AG20443 (cell line): Measurements from ENCODE around the gene COG5.

Experiments used
- DNase-seq: peaks from one replicate; pipeline ENCODE4 v3.0.0; 2012; ENCODE audit warnings: low spot score, mixed read lengths

Gene COG5

DNA sequence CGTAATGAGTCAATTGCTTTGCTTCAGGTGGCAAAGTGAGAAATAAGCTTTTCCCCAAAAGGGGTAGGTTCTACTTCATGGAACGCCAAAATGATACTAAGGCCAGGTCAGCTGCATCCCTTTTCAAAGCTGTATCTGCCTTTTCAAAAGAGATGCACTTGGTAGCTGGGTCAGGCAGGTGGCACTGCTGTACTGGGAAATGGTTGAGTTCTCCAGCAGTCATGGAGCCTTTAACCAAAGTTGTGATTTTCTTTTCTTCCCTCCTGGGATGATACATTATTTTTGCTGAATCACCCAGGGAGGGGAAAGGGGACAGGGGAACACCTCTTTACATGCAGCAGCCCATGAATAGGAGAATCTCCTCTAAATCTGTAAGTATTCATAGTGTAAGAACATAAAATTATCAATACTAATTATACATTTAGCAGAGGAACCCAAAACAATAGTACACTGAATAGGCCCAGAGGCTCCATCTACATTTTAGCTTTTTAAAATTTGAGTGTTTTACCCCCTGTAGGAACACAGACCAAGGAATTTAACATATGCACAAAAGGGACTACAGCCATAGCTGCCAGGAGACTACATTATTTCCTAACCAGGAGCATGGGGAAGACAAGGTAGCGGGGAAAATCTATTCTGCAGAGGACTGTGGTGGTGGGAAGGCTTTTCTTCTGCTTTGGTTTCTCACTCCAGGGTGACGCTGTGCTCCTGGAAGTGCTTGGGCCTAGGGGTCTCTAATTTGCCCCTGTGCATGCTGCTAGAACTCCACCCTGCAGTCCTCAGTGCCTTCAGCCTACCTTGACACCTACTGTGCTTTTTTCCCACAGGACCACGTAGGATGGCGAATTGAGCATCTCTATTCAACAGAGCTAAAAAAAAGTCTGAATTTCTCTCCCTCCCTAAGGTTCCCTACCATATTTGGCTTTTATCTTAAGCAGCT is 100.3 kb downstream of the COG5 start:
- DNase-seq, result peak; percentile 76

DNA sequence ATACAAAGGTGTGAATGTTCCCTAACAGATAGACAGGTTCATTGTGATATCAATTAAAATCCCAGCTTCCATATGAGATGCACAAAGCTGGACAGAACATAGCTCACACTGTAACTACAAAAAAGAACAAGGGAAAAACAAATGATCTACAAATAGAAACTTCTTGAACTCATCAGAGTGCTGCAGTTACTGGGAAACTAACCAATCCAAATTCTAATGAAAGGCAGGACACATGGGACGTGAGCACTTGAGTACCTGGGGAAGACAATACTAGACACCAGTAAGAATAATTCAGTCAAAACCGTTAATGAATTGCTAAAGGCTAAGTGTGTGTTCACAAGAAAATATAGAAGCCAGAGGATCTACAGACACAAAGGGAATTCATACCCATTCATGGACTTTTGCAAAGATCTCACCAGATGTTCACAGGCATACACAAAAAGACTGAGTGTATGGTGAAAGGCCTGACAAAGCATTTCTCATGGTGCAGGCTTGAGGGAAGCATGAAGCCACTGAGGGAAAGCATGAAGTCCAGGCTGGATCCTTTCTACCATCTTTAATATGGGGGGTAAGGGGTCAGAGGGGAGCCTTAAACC is 101.7 kb downstream of the COG5 start:
- no peak for DNase-seq

DNA sequence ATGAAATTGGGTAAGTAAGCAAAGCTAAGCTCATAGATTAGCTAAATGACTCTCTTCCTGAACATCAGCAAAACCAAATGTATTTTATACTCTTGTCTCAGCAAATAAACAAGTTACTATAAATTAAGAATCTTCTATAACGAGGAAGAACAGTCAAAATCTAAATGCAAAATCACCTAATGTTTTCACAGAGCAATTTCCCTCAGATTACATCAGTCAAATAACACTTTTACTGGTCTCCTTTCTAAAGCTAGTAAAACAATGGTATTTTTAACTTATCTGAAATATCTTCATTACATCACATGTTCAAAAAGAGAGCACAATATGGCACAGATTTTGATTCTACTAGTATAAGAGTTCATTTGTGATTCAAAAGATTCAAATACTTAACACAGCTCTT is 110.3 kb downstream of the COG5 start:
- DNase-seq, result no peak

DNA sequence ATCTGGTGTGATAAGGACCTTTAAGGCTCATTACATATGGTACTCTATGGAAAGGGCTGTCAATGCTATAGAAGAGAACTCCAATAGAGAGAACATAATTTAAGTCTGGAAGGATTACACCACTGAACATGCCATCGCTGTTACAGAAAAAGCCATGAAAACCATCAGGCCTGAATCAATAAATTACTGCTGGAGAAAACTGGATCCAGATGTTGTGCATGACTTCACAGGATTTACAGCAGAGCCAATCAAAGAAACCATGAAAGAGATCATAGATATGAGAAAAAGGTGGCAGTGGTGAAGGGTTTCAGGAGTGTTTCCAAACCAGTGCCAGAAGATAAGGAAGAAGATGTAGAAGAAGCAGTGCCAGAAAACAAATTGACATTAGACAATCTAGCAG is 112.8 kb downstream of the COG5 start:
- no peak for DNase-seq

DNA sequence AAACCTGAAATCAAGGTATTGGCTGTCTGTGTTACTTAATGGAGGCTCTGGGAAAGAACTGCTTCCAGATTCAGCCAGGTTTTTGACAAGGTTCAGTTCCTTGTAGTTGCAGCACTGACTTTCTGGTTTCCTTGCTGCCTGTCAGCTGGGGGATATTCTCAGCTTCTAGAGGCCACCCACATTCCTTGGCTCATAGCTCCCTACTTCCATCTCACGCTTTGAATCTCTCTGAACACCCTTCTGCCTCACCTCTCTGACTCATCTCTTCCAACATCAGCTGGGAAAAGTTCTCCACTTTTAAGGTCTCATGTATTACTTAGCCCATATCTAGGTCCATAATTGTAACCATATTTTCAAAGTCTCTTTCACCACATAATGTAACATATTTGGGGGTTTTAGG is 116.7 kb downstream of the COG5 start:
- DNase-seq, result no peak

DNA sequence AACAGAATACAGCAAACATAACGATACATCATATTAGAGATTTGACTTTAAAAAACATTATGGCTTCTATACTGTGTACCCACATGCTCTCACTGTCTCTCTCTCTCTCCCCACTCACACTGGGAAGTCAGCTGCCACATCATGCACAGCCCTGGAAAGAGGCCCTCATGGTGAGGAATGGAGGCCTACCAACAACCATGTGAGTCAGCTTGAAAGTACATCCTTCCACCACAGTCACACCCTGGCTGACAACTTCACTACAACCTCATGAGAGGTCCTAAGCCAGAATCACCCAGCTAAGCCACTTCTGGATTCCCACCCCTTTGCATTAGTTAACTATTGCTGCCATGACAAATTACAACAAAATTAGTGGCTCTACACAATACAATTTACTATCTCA is 117.2 kb downstream of the COG5 start:
- DNase-seq, result peak; percentile 71

DNA sequence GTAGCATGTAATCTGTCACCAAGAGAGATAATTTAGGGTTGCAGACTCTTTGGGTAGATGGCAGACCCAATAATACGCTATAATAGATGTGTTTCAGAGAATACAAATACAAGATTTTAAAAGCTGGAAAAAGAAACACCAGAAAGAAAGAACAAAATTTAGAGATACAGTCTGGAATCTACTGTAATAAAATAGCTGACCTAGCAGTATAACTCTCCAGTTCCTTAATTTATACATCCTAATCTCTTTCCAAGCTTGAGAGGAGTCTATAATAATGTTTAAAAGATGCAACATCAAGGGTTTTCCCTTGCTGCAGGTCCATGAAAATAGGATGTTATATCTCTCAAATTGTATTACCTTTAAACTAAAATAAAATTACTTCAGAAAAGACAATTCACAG is 121.0 kb downstream of the COG5 start:
- no peak for DNase-seq

DNA sequence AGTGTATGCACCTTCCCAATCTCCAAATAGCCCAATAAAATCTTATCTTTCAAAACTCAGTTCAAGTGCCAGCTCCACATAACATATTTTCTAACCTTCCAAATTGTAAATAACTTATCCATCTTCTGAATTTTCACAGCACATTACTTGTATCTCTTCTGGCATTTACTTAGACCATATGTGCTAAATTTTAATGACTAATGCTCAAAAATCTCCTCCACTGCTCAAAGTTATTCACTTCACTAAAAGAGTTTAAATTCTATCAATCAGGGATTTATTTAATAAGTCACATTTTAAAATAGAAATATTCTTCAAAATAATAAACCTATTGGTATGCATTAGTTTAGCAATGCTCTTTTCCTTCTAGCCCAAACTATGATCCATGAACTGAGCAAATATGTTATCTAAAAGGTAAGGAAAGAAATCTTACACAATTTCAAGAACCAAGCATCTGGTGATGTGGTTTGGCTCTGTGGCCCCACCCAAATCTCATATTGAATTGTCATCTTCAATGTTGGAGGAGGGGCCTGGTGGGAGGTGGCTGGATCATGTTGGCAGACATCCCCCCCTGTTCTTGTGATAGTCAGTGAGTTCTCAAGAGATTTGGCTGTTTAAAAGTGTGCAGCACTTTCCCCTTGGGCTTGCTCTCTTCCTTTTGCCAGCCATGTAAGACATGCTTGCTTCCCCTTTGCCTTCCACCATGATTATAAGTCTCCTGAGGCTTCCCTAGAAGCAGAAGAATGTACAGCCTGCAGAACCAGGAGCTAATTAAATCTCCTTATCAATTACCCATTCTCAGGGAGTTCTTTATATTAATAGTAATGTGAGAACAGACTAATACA is 121.9 kb downstream of the COG5 start:
- DNase-seq, result peak; percentile 14

DNA sequence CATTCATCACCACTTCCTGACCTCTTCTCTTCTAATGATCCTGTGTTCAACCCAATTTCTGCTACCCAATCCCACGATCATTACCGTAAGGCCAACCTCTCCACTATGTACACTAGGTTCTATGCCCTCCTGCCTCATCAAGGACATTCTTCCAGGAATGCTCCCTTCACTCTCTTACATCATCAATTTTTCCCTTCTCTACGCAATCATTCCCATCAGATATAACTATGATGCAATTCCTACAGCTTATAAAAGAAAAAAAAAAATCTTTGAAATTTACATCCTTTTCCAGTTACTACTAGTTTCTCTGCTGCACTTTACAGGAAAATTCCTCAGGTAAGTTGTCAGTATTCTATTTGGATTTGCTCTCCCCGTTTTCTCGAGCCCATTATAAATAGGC is 124.7 kb downstream of the COG5 start:
- DNase-seq, result no peak

DNA sequence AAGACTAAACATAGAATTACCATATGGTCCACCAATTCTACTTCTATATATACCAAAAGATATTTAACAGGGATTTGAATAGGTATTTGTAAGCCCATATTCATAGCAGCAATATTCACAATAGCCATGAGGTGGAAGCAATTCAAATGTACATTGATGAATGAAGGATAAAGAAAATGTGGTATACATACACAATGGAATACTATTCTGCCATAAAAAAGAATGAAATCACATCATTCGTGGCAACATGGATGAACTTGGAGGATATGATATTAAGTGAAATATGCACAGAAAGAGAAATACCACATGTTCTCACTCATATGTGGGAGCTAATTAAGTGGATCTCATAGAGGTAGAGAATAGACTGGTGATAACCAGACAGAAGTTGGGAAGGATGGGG is 128.0 kb downstream of the COG5 start:
- no peak for DNase-seq

DNA sequence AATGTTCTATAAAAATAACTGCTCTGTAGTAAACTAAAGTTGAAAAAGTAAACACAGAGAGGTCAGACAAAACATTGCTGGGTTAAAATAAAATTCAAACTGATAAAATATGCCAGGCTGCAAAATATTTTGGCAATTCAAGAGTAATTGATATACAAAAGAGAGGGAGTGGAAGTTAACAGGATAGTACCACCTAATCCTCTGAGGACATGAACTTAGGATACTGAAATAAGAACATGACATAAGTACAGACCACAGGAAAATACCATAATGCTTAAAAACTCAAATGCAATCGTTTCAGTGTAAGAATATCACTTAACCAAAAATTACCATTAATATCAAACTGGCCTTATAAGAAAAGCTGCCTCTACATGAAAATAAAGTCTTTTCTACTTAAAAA is 131.5 kb downstream of the COG5 start:
- no peak for DNase-seq

DNA sequence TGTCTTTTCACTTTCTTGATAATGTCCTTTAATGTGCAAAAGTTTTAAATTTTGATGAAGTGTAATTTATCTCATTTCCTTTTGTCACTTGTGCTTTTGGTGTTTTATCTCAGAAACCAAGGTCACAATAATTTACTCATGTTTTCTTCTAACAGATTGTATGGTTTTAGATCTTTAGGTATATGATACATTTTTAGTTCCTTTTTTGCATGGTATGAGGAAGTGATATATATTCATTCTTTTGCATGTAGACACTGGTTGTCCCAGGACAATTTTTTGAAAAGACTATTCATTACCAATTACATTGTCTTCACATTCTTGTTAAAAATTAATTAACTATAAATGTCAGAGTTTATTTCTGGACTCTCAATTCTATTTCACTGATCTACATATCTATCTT is 133.7 kb downstream of the COG5 start:
- no peak for DNase-seq

DNA sequence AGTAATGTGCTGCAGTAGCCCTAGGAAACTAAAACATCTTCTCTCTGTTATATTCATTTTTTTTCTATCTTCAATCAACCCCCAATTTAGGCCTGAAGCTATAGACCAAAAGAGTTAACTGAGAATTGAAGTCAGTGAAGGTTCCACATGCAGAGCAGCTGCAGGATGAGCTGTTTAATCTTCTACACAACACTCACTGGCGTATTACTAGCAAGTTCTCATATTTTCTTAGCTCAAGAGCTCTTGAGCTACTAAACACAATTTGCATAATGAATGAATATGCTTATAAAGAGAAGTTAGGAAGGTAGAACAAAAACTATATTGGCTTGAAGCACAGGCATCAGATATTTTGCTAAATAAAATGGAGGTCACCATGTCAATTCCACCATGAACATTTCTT is 135.1 kb downstream of the COG5 start:
- DNase-seq, result no peak

DNA sequence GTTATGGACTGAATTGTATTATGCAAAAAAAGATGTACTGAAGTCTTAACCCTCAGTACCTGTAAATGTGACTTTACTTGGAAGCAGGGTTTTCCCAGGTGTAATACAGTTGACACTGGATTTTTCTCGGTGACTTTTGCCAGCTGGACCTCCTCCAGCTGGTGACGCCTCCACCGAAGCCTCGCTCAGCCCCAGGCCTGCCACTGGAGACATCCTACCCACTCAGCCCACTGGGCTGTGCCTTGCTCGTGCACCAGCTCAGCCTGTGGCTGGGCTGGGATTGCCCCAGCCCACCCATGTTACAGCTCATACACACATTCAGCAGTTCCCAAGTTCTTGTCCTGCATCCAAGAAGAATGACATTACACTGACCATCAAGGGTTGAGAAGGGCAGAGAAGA is 136.3 kb downstream of the COG5 start:
- DNase-seq, result no peak

DNA sequence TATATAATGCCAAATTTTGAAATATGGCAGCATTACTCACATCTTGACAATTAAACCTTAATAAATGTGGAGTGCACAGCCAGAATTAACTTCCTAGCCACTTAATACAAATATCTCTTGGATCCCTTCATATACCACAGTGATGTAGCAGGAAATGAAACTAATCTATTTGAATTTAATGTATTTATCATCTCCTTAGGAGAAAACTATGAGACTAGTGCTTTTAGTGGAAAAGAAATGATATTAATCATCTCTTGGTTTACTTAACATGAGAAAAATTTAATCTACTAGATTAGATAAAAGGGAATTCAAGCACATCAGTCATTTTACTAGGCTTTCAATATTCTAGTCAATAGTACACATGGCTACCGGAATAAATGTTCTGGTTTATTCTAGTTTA is 149.5 kb downstream of the COG5 start:
- no peak for DNase-seq

DNA sequence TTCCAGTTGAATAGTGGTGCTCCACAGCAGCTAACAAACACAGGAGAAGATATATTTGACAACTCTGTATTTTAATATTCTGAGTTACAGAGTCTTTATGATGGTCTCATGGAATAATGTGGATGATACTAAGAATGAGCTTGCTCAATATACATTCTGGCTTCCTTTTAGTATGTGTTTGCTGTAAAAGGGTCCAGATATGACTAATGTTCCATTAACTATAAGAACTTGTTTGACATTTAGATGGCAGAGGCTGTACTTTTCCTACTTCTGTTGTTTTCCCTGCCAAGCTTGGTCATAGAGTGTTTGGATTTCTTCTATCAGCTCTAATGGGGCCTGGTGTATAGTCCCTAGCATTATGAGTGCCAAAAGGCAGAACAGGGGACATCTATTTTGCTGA is 155.4 kb downstream of the COG5 start:
- no peak for DNase-seq

DNA sequence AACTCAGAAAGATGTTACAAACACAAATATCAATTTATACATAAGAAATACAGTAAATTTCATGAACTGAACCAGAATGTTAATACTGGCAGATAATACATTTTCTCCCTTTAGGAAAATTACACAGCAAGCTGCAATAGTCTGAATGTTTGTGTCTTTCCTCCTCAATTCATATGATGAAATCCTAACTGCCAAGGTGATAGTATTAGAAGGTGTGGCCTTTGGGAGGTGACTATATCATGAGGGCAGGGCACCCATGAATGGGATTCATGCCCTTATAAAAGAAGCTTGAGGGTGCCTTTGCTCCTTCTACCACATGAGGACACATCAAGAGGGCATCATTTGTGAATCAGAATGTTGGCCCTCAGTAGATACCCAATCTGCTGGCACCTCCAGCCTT is 158.2 kb downstream of the COG5 start:
- no peak for DNase-seq

DNA sequence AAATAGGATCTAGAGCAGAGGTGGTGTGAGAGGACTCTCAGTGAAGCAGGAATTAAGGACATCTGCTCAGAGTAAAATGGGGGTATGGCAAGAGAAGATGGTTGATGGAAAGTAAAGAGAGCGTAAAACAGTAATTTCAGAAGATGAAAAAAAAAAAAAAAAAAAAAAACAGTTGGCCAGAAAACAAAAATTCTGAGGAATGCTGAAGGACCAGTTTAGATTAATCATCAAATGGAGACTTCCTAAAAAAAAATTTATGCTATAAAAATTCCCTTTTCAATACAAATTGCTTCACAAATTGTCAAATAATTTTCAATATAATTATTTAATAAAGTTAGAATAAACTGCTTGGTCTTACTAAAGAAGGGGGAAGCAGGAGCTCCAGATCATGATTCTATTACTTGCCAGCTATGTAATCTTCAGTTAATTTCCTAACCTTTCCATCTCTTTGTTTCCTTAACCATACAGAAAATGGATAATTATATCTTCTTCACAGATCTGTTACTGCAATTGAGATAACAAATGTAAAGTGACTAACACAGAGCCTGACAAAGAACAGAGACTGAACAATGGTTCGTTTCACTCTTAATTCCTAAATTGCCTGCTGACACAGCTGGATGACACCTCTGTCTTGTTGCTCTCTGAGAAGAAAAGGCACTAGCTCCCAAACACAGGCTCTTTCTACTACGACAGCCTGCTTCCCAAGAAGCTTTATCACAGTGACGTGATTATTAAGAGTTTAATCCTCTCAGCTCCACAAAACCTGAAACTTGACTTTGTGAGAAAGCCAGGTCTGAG is 158.8 kb downstream of the COG5 start:
- peak; percentile 10 for DNase-seq

DNA sequence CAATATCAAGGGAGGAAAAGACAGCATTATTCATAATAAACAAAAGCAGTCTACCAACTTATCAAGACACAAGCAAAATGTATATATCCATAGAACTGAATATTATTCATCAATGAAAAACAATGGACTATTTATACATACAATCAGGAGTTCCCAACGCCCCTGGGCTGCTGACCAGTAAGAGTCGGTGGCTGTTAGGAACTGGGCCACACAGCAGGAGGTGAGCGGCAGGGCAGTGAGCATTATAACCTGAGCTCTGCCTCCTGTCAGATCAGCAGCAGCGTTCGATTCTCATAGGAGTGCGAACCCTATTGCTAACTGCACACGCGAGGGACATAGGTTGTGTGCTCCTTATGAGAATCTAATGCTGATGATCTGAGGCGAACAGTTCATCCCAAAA is 165.6 kb downstream of the COG5 start:
- no peak for DNase-seq

DNA sequence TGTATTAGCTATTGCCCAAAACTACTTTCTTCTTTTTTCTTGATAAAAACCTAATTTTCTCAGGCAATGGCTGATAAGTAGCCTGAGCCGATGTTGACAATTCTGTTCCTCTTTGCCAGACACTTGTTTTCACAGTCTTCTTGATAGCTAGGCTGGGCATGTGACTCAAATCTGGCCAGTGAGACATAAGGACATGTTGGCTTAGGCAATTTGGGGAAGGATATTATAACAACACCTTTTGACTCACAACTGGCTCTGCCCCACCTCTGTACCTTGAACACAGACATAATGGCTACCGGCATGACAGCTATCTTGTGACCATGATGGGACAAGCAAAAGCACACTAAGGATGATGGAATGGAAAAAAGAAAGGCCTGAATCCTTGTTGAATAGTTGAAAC is 166.7 kb downstream of the COG5 start:
- DNase-seq, result no peak

DNA sequence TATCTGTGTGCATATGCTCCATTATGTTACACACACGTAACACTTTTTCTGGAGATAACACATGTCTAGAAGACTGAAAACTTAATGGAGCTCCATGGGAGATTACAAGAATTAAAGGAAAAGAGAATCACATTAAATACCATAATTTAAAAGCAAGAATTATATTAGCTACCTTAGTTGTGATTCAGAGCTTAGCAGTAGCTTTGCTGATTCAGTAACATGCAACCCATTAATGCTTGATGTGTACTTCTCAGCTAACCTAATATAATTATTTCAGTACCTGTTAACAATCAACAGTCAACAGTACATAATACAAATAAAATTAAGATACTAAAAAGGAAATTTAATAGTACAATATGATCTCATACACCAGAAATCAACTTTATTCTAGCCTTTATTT is 167.6 kb downstream of the COG5 start:
- no peak for DNase-seq

DNA sequence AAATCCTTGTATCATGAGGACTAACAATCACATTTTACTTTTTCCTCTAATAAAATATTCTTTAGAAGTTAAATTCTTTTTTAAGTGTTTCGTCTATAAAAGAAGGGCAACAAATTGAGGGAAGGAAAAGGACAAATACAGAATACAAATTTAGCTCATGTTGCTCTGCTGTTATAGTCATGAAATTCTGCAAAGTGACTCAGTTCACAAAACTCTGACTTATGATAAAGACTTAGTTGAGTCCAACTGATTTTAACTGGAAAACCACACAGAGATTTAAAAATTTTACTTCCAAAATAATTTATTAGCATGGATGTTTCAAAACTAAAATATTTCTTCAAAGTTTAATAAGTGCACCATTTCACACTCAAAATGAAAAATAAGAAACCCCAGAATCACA is 168.9 kb downstream of the COG5 start:
- DNase-seq, result peak; percentile 22
